SK-N-MC (cell line): ENCODE data around the gene SETD1A.

Experiments used
- EZH2 ChIP-seq: fragments of 200-600 bp; sonication (generic); IDR thresholded peaks from one replicate; pipeline ENCODE4 v1.6.1; 2017; ENCODE audit warnings: antibody characterized with exemption
- FOXP2 ChIP-seq: optimal IDR thresholded peaks from 2 replicates; pipeline ENCODE3; 2011; ENCODE audit warnings: mild to moderate bottlenecking, moderate library complexity; ENCODE audit not compliant: insufficient read depth; ENCODE audit errors: extremely low read length, control extremely low read depth
- POLR2AphosphoS5 ChIP-seq: IDR thresholded peaks from 2 replicates; pipeline ENCODE4 v1.6.1; 2012; ENCODE audit warnings: mild to moderate bottlenecking, low read depth, low read length, borderline replicate concordance

GRCh38 chr16:30966033-30966619, 8.6 kb downstream of the SETD1A start:
- TF ChIP-seq POLR2AphosphoS5 = no peak; the same call in 1 of the 2 replicates
- no peak for TF ChIP-seq EZH2
- no peak for TF ChIP-seq FOXP2
